Measurements from ENCODE around the gene SLC25A24.

DNA sequence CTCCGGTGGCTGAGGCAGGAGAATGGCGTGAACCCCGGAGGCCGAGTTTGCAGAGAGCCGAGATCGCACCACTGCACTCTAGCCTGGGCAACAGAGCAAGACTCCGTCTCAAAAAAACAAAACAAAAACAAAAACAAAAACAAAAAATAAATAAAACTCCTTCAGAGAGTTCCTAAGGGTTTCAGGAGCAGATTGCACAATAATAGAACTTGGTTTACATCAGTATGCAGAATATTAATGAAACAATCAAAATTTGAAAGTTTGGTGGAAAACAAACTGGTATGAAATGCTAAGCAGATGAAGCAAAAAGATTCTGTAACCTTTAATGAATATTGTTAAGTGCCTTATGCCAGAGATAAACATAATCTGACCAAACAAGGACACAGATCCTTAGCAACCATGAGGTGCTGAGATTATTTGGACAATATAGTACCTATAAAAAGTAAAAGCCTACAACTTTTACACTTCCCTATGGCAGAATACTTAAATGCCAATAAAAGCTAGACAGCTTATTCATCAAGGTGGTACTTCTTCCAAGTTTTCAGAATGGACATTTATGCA lies 41.2 kb downstream of the SLC25A24 start:
- TF ChIP-seq, protein P1, sequence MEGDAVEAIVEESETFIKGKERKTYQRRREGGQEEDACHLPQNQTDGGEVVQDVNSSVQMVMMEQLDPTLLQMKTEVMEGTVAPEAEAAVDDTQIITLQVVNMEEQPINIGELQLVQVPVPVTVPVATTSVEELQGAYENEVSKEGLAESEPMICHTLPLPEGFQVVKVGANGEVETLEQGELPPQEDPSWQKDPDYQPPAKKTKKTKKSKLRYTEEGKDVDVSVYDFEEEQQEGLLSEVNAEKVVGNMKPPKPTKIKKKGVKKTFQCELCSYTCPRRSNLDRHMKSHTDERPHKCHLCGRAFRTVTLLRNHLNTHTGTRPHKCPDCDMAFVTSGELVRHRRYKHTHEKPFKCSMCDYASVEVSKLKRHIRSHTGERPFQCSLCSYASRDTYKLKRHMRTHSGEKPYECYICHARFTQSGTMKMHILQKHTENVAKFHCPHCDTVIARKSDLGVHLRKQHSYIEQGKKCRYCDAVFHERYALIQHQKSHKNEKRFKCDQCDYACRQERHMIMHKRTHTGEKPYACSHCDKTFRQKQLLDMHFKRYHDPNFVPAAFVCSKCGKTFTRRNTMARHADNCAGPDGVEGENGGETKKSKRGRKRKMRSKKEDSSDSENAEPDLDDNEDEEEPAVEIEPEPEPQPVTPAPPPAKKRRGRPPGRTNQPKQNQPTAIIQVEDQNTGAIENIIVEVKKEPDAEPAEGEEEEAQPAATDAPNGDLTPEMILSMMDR (IDR thresholded peaks at IDR 0.05) = no peak
- no peak for TF ChIP-seq EZH2phosphoT487 (IDR thresholded peaks at IDR 0.05)

All from neural progenitor cell (in vitro differentiated cells).